Left renal cortex interstitium (tissue), 4 donors: Measurements from ENCODE around the gene GRM4. TPM values are rescaled to one million over a fixed set of nuclear protein-coding genes. Genes with fewer than 3 reads are reported as not detected.

Source experiments
- DNase-seq, 4 donors: peaks; one replicate each; pipeline ENCODE4 v3.0.0-alpha.2; 2013; ENCODE audit warnings: low read depth in 4 of 4, low spot score in 2 of 4, missing footprints in 1 of 4
- polyA plus RNA-seq, 4 donors: library from polyadenylated mRNA; unstranded; fragments of 120-200 nt; gene quantifications; one replicate each; pipeline ENCODE4 v1.2.1, GENCODE V29; 2013; ENCODE audit not compliant: insufficient read length in 4 of 4

The GRM4 gene
- polyA plus RNA-seq, 4 donors, result 0.56 to 0.71 (median 0.62) TPM

DNA sequence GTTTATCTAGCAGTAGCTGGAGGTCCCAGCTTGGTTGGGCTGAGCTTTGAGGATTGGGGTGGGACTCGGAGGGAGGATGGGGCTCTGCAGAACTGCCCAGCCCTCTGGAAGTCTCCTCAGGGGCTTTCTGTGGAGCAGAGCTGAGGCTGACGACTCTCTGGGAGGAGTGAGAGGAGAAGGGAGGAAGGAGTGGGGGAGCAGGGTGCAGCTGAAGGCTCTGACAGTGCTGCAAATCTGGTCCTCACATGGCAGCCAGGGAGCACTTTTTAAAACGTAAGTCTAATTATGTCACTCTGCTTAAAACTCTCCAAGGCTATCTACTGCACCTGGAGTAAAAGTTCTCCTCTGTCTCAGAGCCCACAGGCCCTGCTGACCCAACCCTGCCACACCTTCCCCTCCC, 32.4 kb downstream of the GRM4 start:
- no peak for DNase-seq

DNA sequence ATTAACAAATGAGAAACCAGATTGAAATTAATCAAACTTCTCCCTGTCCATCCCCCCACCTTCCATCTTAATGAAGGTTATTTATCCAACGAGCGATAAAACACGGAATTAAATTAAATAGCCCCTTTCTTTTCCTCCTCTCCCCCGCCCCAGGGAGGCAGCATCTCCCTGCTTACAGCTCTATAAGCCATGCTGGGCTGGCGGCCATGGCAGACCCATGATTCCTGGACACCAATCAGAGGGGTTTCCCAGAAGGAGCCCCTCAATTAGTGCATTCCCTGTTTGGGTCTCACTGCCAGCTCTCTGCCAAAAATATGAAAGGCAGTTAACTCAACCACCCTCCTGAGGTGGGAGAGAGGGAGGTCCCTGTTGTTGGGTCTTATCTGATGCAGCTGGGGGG, 33.8 kb downstream of the GRM4 start:
- no peak for DNase-seq

DNA sequence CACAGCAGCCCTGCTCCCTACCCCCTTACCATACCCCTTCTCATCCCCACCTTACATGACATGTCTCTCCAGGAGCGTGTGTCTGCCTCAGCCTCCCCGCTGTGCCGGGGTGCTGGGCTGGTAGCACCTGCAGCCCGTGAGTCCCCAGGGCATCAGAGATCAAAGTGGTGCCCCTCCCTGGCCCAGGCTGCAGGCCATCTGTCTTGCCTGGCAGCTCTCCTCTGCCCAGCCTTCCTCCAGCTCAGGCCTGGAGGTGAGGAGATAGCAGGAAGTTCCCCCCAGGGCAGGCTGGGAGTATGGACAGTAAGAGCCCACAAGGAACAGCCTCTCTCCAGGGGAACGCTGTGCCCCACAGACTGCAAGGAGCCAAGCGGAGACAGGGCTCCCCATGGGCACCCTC, 35.3 kb downstream of the GRM4 start:
- DNase-seq, result no peak

DNA sequence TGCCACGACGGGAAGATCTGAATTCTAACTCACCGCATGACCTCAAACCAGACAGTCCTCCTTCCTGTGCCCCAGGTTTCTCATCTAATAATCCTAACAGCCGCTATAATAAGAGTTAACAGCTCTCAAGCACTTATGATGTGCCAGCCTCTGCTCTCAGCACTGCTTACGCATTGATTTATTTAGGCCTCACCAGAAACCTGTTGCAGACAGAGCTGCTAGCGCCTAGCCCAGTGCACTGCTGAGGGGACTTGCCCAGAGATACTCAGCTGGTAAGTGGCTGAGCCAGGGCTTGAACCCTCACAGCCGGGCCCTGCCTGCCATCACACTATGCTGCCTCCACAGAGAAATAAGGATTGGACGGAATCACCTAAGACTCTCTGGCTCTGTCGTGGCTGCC, 37.7 kb downstream of the GRM4 start:
- no peak for DNase-seq

GRCh38 chr6:34106900-34107299, 39.0 kb downstream of the GRM4 start:
- no peak for DNase-seq

GRCh38 chr6:34106421-34106820, 39.5 kb downstream of the GRM4 start:
- no peak for DNase-seq

DNA sequence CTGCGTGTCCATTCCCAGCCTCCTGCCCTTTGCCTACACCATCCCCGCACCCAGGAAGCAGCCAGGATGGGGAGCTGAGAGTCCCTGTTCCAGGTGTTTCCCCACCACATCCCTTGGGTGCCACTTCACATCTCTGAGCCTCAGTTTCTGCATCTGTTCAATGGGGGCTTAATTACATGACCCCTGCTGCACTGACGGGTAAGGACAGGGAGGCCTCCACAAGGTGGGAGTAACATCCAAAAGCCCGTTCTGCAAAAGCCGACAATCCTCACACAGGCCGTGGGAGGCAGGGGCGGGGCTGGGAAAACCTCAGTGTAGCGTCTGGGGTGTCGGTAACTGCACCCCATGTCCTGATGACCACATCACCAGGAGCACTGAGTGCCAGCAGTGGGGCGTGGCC, 41.3 kb downstream of the GRM4 start:
- no peak for DNase-seq

DNA sequence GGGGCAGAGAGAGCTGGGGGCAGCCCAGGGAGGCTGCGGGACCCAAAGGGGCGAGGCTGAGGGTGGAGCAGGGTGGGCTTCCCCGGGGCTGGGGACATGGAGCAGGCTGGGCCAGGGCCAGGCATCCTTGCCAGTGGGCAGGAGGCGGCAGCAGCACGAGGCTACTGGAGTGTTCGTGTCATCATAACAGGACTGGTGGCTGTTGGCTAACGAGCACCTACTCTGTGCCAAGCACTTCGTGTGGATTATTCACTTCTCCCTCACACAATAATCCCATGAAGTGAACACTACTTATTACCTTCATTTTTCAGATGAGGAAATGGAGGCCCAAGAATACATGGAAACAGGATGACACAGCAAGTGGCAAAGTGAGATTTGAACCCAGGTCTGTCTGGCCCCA, 41.7 kb downstream of the GRM4 start:
- no peak for DNase-seq

GRCh38 chr6:34103321-34103720, 42.6 kb downstream of the GRM4 start:
- DNase-seq, result no peak

DNA sequence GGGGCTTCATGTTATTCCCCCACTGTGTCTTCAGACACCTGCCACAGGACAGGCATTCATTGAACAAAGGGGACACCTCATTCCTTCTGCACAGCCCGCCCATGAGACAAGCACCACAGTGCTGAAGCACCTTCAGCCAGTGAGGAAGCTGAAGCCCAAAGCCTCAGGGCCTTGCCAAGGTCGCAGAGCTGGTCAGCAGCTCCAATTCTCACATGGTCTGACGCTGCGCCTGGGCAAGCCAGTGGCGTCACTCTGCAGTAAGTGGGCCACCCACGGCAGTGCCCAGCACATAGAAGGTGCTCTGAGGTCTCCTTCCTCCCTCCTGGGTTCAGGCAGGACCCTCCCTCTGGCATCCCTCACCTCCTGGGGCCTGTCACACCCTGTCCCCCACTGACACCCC, 43.2 kb downstream of the GRM4 start:
- no peak for DNase-seq

- DNase-seq, result no peak
Observed at GRCh38 chr6:34102099-34102656, 43.7 kb downstream of the GRM4 start.

DNA sequence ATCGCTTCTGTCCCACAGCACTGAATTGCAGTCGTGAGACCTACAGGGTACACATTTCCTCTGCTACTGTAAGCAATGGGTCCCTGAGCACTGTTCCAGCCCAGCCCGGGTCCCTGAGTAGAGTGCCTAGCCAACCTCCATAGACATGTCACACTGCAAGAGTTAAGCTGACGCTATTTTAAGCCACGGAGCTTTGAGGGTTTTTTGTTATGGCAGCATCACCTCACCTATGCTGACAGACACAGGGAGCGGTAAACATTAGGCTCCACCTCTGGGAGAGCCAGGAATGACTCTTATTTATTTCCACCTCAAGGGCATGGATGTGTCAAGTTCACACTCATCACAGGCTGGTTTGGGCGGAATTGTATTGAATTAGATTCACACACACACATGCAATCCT, 45.1 kb downstream of the GRM4 start:
- no peak for DNase-seq

- no peak for DNase-seq
Observed at GRCh38 chr6:34099878-34100277, 46.0 kb downstream of the GRM4 start.

DNA sequence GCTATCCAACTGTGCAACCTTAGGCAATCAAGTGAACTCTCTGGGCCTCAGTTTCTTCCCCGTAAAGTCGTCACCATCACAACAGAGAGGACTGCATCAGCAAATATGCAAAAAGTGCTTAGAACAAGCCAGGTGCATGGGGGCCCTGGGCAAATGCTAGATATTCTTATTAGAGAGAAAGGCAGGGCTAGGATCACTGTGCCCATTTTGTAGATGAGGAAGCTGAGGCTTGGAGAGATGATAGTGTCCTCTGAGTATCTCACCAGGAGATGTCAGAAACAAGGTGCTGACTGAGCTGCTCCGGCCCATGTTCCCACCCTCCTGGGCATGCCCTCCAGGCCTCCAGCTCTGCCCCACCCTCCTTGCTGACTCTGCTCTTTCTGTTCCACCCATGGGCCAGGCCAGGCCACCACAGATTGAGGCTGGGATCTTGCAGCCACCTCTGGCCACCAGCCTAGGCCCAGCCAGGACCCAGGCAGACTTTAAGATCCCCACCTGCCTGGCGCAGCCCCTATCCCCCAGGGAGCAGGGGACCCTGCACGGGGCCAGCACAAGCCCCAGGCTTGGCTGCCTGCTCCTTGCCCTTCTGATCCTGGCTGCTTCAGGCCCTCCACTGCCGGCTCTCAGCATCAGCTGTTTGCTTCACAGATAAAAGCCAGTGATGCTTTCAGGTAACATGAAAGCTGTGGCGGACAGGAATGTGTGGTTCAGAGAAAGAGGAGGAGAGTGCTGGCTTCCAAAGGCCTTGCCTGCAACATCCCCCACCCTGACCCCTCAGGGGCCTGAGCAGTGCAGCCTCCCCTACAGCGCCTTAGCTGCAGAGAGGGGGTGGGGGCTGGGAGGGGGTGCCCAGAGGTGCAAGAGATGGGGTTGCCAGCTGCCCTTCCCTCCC, 47.6 kb downstream of the GRM4 start:
- DNase-seq, result no peak

DNA sequence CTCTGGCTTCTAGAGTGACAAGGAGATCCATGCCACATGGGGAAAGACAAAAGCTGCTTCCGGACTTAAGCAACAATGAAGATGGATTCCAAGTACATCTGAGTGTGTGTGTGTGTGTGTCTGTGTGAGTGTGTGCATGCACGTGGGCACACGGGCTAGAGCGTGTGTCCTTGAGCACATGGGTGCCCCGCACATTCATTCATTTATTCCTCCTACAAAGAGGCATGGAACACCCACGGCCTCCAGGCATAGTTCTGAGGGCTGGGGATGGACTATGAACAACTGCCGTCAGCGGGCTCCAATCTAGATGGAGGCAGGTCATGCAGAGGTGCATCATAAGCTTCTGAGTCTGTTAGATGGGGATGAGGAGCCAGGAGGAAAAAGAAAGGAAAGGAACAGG, 49.1 kb downstream of the GRM4 start:
- no peak for DNase-seq

DNA sequence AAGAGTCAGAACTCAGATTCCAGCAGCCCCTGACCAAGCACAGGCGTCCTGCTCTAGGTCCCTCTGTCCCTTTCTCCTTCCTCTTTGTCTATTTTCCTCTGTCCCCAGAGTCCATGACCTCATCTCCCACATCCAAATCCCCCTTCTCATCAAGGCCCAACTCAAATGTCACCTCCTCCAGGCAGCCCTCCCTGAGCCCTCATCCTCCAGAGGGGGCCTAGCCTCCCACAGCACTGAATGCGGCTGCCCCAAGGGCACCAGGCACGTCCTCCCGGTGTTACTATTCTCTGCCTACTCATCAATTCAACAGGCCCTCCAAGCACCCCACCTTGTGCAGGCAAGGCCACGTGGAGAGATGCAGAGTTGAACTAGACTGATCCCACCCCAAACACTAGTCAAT, 49.7 kb downstream of the GRM4 start:
- DNase-seq, result no peak

DNA sequence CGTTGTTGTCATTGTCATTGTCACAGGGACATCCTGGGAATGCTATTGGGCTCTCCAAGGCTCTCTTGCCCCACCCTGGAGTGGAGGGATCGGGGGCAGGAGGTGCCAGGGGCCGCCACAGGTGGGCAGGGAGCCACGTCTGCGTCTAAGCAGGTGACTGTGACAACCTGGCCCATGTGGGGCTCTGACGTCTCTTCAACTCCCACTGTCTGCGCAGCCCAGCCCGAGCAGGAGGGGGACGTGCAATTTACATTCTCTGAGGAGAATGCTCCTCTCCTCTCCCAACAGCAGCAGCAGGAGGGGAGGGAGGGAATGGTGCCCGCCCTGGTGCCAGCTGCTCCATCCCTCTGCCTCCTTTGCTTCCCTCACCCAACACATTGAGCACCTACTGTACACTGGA, 50.1 kb downstream of the GRM4 start:
- DNase-seq, result no peak

GRCh38 chr6:34095136-34095505, 50.8 kb downstream of the GRM4 start:
- no peak for DNase-seq

DNA sequence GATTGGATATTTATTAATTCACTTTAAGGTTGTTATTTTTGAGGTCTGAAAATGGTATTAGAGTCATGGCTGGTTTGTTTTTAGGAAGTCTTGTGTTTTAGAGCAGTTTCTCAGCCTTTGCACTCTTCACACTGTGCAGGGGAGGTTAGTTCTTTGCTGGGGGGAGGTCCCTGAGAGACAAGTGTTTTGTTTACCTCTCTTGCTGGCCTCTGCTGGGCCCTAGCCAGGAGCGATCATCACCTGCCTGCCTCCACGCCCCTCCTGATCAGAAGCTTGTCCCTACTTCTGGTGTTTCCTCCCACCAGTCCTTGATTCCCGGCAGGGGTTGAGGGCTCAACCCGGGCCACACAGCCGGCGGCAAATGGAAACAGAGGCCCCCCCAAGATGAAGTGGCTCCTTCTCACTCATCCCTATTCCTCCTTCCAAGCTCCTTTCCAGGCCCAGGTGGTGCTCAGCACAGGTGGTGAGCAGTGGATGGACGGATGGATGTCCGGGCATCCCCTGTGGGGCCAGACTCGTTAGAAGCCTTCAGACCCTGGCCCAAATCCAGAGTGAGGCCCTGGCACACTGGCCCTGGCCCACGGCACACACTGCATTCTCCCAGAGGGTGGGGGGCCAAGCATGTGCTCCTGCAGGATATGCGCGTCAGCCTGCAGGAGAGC, 51.3 kb downstream of the GRM4 start:
- DNase-seq, result no peak

GRCh38 chr6:34093854-34094430, 51.9 kb downstream of the GRM4 start:
- no peak for DNase-seq

DNA sequence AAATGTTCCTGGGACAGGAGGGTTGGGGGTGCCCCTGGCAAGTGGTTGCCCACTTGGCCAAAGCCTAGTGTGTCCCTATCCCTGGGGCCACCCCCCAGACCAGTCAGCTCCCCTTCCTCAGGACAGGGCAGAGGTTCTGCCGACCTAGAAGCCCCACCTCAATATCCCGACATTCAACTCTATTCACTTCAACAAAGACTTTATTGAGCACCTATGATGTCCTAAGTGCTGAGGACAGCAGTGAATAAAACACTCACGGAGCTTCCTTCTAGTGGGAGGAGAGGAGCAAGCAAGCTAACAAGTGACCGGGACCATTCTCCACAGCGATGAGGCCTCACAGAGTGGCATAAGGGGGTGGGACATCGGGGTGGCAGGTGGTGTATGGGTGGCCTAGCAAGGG, 52.7 kb downstream of the GRM4 start:
- DNase-seq, result no peak

DNA sequence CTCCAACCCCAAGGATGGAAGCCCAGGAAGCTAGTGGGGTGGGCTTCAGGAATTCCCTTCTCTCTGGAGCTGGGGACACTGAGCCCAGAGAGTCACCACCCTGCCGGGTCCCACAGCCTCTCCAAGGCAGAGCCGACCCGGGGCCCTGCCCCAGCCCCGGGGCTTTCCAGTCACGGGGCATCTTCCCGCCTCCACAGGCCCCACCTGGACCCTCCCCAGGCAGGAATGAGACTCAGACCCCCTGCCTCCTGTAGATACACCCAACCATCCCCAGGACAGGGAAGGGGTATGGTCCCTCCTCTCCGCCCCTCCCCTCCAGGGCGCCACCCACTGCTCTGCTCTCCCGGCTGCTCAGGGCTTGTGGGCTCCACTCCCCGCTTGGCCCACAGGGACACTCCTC, 53.3 kb downstream of the GRM4 start:
- no peak for DNase-seq
